TTC549 (cell line): ENCODE data around the gene MRM3.
"Not testable (repeated sequence)": the region's sequence is repeated elsewhere in the genome, so short reads cannot be mapped to it uniquely, and the experiment has no call there.

Experiments
- FAIRE-seq: peaks from 2 replicates; lab custom pipeline; 2012; peaks lifted over from hg19 to GRCh38; lab: Jason Lieb, UNC

The MRM3 gene

GRCh38 chr17:781805-782731, at the start of gene MRM3, which contains the start of gene GLOD4:
TSS of gene MRM3 (plus strand) at chr17:782353. CDS start at chr17:782379, 26 bp downstream.
TSS of gene GLOD4 (minus strand) at chr17:782280. CDS start at chr17:782255, 25 bp downstream.
- no peak for FAIRE-seq

- no peak for FAIRE-seq
Measured at GRCh38 chr17:732902-733720, 49.0 kb upstream of the MRM3 start.

- no peak for FAIRE-seq
Measured at GRCh38 chr17:733743-734142, 48.4 kb upstream of the MRM3 start.

GRCh38 chr17:737561-738113, 44.5 kb upstream of the MRM3 start:
- no peak for FAIRE-seq

- no peak for FAIRE-seq
Measured at GRCh38 chr17:740240-741017, 41.7 kb upstream of the MRM3 start.

- FAIRE-seq, result no peak
Measured at GRCh38 chr17:742147-742793, 39.9 kb upstream of the MRM3 start.

GRCh38 chr17:743139-743538, 39.0 kb upstream of the MRM3 start:
- FAIRE-seq, result no peak

GRCh38 chr17:744937-745336, 37.2 kb upstream of the MRM3 start:
- no peak for FAIRE-seq

- no peak for FAIRE-seq
Measured at GRCh38 chr17:745406-745805, 36.7 kb upstream of the MRM3 start.

- FAIRE-seq, result no peak
Measured at GRCh38 chr17:746181-746580, 36.0 kb upstream of the MRM3 start.

- FAIRE-seq, result no peak
Measured at GRCh38 chr17:746783-747629, 35.1 kb upstream of the MRM3 start.

GRCh38 chr17:748604-749003, 33.5 kb upstream of the MRM3 start:
- FAIRE-seq, result not testable (repeated sequence)

GRCh38 chr17:749359-749758, 32.8 kb upstream of the MRM3 start:
- FAIRE-seq, result not testable (repeated sequence)

GRCh38 chr17:750431-751037, 31.6 kb upstream of the MRM3 start:
- FAIRE-seq, result no peak

GRCh38 chr17:751269-752001, 30.7 kb upstream of the MRM3 start:
- no peak for FAIRE-seq

- no peak for FAIRE-seq
Measured at GRCh38 chr17:752002-752619, 30.0 kb upstream of the MRM3 start, which contains the start of gene GEMIN4. TSS of gene GEMIN4 (minus strand) at chr17:752264. CDS start at chr17:752142, 122 bp downstream.

- FAIRE-seq, result no peak
Measured at GRCh38 chr17:752620-753219, 29.4 kb upstream of the MRM3 start.

GRCh38 chr17:753418-753817, 28.7 kb upstream of the MRM3 start:
- no peak for FAIRE-seq
